Measurements from ENCODE around the gene VWA1. TPM values are rescaled to one million over a fixed set of nuclear protein-coding genes. Genes with fewer than 3 reads are reported as not detected.
A peak's percentile ranks its signal among the peaks of the same experiment; 100 is the strongest.
"Not testable (repeated sequence)": the region's sequence is repeated elsewhere in the genome, so short reads cannot be mapped to it uniquely, and the experiment has no call there.

Gene VWA1
- total RNA-seq, 1 donor from 2014 or later: 41.1 TPM

DNA sequence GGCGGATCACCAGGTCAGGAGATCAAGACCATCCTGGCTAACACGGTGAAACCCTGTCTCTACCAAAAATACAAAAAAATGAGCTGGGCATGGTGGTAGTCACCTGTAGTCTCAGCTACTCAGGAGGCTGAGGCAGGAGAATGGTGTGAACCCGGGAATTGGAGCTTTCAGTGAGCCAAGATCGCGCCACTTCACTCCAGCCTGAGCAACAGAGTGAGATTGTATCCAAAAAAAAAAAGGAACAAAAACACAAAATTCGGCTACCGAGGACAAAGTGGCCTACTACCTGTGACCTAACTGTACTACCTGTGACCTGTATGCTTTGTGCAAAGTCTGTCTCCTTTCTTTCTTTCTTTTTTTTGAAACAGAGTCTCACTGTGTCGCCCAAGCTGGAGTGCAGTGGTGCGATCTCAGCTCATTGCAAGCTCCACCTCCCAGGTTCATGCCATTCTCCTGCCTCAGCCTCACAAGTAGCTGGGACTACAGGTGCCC lies 32.5 kb upstream of the VWA1 start:
- DNase-seq (ENCODE audit: low spot score): not testable (repeated sequence)

DNA sequence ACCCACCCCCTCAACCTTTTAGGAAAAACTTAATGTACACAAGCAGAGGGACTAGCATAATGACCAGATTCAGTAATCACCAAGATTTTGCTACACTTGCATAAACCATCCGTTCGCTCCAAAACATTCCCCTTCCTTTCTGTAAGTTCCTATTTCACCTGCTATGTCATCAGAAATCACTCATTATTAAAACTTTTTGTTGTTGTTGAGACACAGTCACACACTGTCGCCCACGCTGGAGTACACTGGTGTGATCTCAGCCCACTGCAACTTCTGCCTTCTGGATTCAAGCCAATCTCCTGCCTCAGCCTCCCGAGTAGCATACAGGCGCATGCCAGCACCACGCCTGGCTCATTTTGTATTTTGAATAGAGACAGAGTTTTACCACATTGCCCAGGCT lies 31.8 kb upstream of the VWA1 start:
- no peak for DNase-seq (ENCODE audit: low spot score)

DNA sequence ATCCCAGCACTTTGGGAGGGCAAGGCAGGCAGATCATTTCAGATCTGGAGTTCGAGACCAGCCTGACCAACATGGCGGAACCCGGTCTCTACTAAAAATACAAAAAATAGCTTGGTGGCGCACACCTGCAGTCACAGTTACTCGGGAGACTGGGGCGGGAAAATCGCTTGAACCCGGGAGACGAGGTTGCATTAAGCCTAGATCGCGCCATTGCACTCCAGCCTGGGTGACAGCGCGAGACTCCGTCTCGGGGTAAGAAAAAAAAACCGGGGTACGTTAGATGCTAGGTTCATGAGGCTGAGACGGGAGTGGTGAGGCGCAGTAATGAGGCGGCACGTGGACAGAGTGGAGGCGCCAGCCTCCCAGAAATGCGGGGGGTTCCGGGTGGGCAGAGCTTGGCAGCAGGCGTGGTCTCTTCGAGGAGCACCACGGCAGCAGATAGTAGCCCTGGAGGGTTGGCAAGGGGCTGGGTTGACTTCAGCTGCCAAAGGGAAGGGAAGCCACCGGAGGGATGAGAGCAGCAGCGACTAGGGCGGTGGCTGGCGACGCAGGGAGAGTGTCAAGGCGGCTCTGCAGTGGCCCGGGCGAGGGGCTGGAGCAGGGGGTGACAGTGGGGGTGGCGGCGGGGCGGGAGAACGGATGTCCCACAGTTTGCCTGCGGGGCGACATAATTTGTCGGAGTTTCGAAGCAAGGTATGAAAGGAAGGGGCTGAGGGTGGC lies 29.2 kb upstream of the VWA1 start:
- DNase-seq (ENCODE audit: low spot score): no peak

DNA sequence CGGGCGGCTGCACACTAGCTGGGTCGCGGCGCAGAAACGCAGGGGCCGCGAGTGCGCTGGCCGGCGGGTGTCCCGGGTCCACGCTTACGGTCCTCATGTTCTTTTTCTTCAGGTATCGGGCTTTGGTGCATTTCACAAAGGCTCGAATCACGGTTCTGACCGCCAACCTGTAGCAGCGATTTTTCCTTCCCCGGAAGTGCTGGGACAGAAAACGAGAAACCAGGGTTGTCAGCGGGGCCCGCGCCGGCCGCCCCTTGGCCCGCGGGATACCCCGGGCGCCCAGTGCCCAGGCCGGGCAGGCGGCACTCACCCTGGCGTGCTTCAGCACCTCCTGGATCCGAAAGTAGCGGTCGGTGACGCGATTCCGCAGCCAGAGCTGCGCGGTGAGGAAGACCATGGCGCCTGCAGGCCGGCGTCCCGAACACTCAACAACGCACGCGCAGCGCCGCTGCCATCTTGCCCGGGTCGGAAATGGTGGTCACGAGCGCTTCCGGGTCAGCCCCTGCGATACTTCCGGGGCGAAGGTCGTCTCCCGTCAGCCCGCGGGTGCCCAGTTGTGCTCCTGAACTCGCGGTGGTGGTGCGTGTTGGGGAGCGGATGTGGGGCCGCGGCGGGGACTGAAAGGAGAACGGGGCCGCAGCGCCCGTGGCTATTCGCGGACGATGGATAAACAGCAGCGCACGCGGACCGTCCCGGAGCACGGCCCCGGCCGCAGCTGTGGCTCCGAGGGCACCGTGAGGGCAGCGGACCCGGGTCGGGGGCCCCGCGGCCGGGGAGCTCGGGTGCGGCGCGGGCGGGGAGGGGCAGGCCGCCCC lies 28.5 kb upstream of the VWA1 start, which contains the start of gene MRPL20:
Gene MRPL20, minus strand, starts transcription at position 473 of the 815 bp plus-strand sequence. Its CDS starts 76 bp downstream, at position 397.
- DNase-seq (ENCODE audit: low spot score): peak; percentile 99

DNA sequence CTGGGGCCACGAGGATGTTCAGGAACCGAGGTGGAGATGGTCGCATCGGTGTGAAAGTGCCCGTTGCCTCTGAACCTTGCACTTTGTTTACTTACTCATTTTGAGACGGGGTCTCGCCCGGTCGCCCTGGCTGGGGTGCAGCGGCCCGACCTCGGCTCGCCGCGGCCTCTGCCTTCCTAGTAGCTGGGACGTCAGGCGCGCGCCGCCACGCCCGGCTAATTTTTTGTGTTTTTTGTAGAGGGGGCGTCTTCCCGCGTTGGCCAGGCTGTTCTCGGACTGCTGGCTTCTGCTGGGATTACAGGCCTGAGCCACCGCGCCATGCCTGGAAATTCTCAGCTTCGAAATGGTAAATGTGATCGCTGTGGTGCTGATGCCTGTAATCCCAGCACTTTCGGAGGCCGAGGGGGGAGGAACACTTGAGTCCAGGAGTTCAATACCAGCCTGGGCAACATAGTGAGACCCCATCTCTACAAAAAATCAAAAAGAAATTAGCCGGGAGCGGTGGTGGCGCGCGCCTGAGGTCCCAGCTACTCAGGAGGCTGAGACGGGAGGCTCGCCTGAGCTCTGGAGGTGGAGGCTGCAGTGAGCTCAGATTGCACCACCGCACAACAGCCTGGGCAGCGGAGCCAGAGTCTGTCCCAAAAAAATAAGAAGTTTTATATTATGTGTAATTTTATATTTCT lies 27.7 kb upstream of the VWA1 start:
- DNase-seq (ENCODE audit: low spot score): no peak

DNA sequence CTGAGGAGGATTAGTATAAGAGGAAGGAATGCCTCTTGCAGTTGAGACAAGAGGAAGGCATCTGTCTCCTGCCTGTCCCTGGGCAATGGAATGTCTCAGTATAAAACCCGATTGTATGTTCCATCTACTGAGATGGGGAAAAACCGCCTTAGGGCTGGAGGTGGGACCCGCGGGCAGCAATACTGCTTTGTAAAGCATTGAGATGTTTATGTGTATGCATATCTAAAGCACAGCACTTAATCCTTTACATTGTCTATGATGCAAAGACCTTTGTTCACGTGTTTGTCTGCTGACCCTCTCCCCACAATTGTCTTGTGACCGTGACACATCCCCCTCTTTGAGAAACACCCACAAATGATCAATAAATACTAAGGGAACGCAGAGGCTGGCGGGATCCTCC lies 25.3 kb upstream of the VWA1 start:
- not testable (repeated sequence) for DNase-seq (ENCODE audit: low spot score)

DNA sequence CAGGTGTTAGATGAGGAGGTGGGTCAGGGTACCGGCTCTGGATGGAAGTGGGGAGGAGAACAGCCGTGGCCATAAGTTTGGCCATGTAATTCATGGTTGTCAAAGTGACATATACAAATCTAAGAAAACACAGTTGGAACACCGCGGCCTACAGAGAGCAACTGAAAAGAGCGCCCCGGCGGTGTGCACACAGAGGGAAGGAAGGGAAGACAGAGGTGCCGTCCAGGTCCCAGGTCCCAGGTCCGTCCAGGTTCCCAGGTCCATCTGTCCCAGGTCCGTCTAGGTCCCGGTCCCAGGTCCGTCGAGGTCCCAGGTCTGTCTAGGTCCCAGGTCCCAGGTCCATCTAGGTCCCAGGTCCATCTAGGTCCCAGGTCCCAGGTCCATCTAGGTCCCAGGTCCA lies 23.9 kb upstream of the VWA1 start:
- DNase-seq (ENCODE audit: low spot score): no peak

DNA sequence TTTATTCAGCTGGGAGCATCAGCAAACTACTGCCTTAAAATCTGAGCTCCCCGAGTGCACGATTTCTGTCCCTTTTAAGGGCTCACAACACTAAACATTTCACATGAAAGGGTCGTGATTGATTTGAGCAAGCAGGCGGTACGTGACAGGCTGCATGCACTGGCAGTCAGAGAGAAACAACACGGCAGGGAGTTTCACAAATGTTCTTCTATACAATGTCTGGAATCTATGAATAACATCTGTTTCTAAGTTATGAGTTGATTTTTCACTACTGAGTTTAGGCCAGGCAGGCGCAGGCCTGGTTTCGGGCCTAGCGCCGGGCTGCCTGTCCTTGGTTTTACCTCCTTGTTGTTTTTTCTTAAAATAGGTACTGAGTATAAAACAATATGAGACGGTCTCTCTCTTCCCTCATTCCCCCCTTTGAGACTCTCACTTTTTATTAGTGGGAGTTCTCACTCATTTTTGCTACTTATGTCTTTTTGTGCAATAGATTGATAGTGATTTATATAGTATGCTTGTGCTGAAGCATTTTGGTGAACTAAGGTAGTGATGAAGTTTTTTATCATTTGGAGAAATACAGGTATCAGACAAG lies 23.1 kb upstream of the VWA1 start:
- DNase-seq (ENCODE audit: low spot score): not testable (repeated sequence)

DNA sequence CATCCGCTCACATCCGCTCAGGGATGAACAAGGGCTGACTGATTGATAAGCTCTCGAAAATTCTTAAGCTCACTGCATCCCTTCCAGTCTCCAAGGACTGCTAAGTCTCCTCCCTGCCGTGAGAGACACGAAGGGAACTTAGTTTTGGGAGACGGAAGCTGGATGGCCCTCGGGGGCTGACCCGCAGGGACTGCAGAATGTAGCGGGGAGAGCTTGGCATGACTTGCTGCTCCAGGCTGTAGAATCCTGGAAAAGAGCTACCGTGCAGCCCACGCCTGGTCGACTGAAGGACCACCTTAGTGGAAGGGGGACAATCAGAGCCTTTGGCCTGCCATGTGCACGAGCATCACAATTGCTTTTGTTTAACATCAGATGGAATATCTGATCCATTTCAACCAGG lies 19.7 kb upstream of the VWA1 start:
- DNase-seq (ENCODE audit: low spot score): no peak

DNA sequence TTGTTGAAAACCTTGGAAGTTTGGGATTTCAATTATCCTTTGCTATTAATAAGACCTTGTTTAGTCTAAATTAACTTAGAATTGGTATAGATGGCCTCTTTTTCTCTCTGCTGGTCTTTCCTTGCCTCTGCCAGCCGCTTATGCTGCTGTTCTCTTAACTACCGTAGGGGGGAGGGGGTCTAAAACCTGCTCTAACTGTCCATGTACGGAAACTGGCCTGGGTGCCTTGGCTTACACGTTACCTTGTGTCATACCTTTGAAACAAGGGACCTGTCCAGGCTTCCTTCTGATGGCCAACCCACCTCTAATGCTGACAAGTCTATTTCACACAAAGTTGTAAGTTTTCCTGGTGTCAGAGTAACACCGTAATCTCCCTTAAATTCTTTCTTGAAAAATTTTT lies 18.1 kb upstream of the VWA1 start:
- DNase-seq (ENCODE audit: low spot score): not testable (repeated sequence)

DNA sequence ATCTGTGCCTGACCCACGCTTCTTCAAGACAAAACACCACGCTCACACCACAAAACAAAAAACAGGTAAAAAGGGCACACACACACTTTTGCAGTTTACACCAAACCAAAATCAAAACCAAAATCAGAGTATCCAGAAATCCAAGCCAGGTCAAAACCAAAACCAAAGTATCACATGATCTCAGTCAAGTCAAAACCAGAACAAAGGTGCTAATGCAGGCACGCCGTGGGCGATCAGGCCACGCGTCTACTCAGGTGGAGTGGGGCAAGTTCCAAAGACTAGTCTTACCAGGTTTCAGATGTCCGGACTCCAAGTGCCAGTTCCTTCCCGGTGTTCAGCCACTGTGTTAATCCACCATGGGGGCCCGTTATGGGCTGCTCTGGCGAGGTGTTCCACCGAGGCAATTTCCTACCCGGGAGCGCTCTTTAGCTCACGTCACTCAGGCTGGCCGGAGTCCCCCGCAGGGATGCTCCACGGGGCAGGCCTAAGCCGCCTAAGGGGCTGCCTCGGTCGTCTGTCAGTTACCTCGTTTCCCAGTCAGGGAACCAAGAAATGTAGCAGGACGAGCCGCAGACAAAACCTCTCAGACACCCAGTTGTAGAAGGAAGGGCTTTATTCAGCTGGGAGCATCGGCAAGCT lies 17.5 kb upstream of the VWA1 start:
- not testable (repeated sequence) for DNase-seq (ENCODE audit: low spot score)

DNA sequence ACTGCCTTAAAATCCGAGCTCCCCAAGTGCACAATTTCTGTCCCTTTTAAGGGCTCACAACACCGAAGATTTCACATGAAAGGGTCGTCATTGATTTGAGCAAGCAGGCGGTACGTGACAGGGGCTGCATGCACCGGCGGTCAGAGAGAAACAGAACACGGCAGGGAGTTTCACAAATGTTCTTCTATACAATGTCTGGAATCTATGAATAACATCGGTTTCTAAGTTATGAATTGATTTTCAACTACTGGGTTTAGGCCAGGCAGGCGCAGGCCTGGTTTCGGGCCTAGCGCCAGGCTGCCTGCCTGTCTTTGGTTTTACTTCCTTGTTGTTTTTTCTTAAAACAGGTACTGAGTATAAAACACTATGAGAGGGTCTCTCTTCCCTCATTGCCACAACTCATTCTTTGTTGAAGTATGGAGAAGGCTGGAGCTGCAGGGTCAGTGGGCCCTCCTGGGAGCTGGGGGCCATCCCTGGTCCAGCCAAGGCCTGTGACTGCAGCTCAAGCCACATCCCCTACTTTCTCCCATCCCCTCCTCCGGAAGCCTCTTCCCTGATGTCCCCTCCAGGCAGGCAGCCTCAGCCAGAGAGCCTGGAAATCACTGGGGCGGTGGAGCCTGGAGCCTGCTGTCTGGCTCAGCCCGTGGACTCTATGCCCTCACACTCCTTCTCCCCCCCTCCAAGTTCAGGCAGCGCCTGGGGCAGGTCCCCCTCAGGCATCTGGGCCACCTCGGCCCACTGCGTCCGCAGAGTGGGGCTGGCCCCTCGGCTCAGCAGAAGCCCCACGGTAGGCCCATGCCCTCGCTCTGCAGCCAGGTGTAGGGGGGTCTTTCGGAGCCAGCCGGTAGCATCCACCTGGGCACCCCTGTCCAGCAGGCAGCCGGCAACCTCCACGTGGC lies 16.8 kb upstream of the VWA1 start:
- no peak for DNase-seq (ENCODE audit: low spot score)

DNA sequence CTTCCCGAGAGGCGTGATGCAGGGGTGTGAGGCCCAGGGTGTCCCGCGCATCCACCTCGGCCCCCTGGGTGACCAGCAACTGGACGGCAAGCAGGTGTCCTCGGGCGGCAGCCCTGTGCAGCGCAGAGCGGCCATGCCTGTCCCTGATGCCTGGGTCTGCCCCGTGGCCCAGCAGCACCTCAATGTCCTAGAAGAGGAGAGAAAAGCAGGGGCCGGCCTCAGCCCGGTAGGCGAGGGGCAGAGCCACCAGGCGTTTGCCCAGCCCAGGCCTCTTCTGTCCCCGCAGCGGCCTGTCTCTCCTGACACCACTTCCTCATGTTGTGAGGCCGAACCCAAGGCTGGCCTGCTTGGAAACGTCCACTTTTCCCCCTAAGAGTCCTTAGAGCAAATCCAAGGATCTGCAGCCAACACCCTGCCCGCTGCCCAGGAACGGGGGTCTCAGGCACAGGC lies 16.1 kb upstream of the VWA1 start:
- no peak for DNase-seq (ENCODE audit: low spot score)

DNA sequence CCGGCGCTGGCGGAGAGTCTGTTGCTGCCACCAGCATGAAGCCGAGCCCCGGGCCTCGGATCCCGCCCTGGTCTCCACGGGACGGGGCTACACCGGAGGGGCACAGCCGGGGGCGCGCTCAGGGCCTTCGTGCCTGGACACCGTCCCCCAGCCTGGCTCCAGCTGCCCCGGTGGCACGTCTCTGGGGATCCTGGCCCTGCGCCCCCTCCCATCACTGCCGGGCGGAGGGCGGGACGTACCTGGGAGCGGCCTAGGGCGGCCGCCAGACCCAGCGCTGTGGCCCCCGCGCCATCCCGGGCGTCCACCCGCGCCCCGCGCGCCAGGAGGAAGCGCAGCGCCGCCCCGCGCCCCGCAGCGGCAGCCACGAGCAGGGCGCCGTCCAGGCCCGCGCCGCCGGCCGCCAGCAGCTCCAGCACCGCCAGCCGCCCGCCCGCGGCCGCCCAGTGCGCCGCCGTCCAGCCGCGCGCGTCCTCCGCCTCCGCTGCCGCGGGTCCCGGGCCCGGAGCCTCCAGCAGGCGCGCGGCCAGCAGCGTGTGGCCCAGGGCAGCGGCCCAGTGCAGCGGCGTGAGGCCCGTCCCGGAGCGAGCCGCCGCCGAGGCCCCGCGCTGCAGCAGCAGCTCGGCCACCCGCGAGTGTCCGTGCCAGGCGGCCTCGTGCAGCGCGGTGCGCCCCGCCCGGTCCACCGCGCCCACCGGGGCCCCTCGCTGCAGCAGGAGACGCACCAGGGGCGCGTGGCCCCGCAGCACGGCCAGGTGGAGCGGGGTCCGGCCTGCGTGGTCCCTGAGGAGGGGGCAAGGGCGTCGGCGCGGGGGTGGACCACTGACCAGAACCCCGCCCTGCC lies 15.5 kb upstream of the VWA1 start:
- no peak for DNase-seq (ENCODE audit: low spot score)

DNA sequence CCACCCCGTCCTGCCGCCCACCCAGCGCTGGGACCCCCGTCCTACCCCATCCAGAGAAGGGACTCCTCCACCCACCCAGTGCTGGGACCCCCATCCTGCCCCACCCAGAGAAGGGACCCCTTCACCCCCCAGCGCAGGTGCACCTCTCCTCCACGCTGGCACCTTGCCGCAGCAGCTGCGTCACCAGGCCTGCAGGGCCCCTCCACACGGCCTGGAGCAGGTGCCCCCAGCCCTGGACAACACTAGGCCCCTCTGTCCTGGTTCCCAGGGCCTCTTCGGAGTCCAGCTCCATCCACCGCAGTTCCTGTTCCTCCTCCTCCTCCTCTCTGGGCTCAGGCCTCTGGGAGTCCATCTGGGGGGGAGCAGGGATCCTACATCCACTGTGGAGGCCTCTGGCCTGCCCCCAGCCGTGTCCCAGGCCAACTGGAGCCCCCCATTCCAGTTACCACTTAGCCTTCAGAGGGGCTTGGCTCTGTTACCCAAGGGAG lies 14.8 kb upstream of the VWA1 start:
- DNase-seq (ENCODE audit: low spot score): no peak

DNA sequence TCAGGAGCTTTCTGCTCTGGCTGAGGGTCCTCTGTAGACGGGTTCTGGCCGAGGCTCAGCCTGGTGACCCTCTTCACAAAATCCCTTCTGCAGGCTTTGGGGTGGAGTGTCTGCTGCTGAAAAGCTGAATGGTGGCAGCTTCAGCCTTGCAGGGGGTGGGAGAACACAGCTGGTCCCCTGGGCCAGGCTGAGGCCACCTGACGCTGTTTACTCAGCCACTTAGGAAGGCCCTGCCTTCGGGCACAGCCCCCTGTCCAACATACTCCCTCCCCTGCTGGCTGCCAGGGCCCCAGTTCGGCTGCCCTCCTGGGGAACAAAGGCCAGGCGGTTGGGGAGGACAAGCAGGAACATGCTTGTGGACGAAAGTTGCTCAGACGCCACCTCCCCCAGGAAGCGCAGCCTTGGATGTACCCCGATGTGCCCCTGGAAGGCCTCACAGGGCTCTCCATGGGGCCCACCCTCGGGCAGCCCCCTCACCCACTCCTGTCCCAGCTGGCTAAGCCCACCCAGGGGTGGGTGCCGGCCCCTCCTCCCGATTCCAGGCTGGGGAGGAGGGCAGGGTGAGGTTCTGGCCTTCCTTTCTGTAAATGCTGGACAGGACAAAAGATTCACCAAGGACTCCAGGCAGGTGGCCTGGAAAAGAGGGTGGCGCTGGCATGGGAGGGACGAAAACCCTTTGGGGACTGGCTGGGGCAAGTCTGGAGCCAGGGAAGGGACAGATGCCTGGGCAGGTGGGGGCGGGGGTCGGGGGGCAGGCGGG lies 14.2 kb upstream of the VWA1 start, which contains the start of gene ANKRD65:
Gene ANKRD65, minus strand, starts transcription at position 130 of the 760 bp plus-strand sequence. CDS start 271 bp downstream, outside the sequence.
- no peak for DNase-seq (ENCODE audit: low spot score)

DNA sequence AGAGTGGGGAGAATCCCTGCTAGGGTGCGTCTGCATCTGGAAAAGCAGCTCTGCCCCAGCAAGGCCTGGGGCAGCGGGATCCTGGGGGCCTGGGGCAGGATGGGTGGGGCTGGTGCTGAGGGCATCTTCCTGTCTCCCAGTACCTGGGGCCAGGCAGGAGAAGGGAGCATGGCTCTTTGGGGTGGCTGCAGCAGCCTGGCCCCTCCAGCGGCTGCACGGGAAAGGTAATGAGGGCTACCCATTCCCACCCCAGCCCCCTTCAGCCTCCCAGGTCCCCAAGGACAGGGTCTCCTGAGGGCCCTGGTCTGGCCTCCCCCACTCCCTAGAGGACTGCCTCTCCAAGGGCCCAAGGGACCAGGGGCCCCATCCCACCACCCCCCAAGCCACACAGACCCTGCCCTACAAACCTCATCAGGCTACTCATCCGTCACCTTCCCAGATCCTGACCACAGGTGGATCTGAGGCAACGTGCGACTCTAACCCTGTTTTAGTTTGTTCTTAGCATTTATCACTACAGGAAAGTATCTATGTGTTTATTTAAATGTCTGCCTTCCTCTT lies 13.5 kb upstream of the VWA1 start:
- no peak for DNase-seq (ENCODE audit: low spot score)

Data from mesenteric fat pad (tissue), 1 donor.